ENCODE results near the gene PHC2.

The PHC2 gene

DNA sequence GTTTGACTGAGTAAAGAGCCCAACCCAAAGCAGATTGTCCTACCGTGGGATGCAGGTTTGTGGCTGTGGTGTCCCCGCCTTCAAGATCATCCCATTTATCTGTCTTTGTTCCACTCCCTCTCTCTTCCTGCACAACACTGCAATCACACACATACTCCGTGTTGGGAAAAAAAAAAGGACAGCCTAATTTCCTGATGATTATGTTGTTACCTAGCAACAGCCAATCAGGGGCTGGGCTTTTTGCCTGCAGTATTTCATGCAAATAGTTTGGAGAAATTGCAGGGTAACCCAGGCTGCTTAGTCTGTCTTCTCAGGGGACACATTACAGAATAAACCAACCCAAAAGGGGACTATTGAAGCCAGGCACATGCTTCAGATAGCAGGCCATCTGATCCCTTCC is 38.3 kb downstream of the PHC2 start:
- no peak for DNase-seq (ENCODE audit: low read depth)
- TF ChIP-seq MYC (IDR thresholded peaks at IDR 0.05; ENCODE audit: low read depth, low read length) (no peak), MAX (IDR thresholded peaks at IDR 0.05; ENCODE audit: low read depth, low read length) (no peak), POLR2A (IDR thresholded peaks at IDR 0.05; ENCODE audit: extremely low read depth, insufficient read length) (no peak)
- TF ChIP-seq, protein P1, sequence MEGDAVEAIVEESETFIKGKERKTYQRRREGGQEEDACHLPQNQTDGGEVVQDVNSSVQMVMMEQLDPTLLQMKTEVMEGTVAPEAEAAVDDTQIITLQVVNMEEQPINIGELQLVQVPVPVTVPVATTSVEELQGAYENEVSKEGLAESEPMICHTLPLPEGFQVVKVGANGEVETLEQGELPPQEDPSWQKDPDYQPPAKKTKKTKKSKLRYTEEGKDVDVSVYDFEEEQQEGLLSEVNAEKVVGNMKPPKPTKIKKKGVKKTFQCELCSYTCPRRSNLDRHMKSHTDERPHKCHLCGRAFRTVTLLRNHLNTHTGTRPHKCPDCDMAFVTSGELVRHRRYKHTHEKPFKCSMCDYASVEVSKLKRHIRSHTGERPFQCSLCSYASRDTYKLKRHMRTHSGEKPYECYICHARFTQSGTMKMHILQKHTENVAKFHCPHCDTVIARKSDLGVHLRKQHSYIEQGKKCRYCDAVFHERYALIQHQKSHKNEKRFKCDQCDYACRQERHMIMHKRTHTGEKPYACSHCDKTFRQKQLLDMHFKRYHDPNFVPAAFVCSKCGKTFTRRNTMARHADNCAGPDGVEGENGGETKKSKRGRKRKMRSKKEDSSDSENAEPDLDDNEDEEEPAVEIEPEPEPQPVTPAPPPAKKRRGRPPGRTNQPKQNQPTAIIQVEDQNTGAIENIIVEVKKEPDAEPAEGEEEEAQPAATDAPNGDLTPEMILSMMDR (IDR thresholded peaks at IDR 0.05; ENCODE audit: low read depth, low read length), result no peak
- H3K4me3 ChIP-seq (ENCODE audit: low read depth, low read length), result no peak overlapping the region

DNA sequence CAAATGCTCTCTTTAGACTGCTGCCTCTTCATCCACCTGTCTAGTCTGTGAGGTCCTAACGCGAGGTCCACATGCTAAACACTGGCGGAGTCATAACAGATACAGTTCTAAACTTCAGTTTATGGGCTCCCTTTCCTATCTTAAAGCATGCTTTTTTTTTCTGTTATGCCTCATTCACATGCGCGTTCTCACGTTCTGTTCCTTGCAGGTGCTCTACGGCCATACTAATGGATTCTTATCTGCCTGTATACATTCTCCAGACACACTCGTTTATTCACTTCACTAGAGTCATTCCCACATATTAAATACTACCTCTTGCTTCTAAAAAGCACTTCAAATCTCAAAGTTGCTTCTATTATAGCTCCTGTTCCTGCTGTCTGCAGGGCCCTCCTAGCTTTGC is 38.7 kb downstream of the PHC2 start:
- DNase-seq (ENCODE audit: low read depth), result no peak
- TF ChIP-seq MYC (IDR thresholded peaks at IDR 0.05; ENCODE audit: low read depth, low read length), result no peak
- TF ChIP-seq, protein P1 (IDR thresholded peaks at IDR 0.05; ENCODE audit: low read depth, low read length), result no peak
- TF ChIP-seq POLR2A (IDR thresholded peaks at IDR 0.05; ENCODE audit: extremely low read depth, insufficient read length), result no peak
- TF ChIP-seq MAX (IDR thresholded peaks at IDR 0.05; ENCODE audit: low read depth, low read length), result no peak
- no peak overlapping the region for H3K4me3 ChIP-seq (ENCODE audit: low read depth, low read length)

GRCh38 chr1:33391343-33392078 is 39.4 kb downstream of the PHC2 start:
- no peak for TF ChIP-seq MAX (IDR thresholded peaks at IDR 0.05; ENCODE audit: low read depth, low read length)
- TF ChIP-seq MYC (IDR thresholded peaks at IDR 0.05; ENCODE audit: low read depth, low read length), result no peak
- TF ChIP-seq POLR2A (IDR thresholded peaks at IDR 0.05; ENCODE audit: extremely low read depth, insufficient read length), result no peak
- TF ChIP-seq, protein P1 (IDR thresholded peaks at IDR 0.05; ENCODE audit: low read depth, low read length), result no peak
- no peak overlapping the region for H3K4me3 ChIP-seq (ENCODE audit: low read depth, low read length)
- no peak for DNase-seq (ENCODE audit: low read depth)

GRCh38 chr1:33390542-33390941 is 40.4 kb downstream of the PHC2 start:
- TF ChIP-seq MAX (IDR thresholded peaks at IDR 0.05; ENCODE audit: low read depth, low read length), result no peak
- TF ChIP-seq POLR2A (IDR thresholded peaks at IDR 0.05; ENCODE audit: extremely low read depth, insufficient read length), result no peak
- TF ChIP-seq, protein P1 (IDR thresholded peaks at IDR 0.05; ENCODE audit: low read depth, low read length), result no peak
- no peak for TF ChIP-seq MYC (IDR thresholded peaks at IDR 0.05; ENCODE audit: low read depth, low read length)
- no peak overlapping the region for H3K4me3 ChIP-seq (ENCODE audit: low read depth, low read length)
- DNase-seq (ENCODE audit: low read depth), result no peak

GRCh38 chr1:33388805-33389771 is 41.8 kb downstream of the PHC2 start:
- TF ChIP-seq POLR2A (IDR thresholded peaks at IDR 0.05; ENCODE audit: extremely low read depth, insufficient read length) (no peak), MYC (IDR thresholded peaks at IDR 0.05; ENCODE audit: low read depth, low read length) (no peak), MAX (IDR thresholded peaks at IDR 0.05; ENCODE audit: low read depth, low read length) (no peak)
- TF ChIP-seq, protein P1 (IDR thresholded peaks at IDR 0.05; ENCODE audit: low read depth, low read length), result no peak
- no peak overlapping the region for H3K4me3 ChIP-seq (ENCODE audit: low read depth, low read length)
- no peak for DNase-seq (ENCODE audit: low read depth)

All from NB4 (cell line).